H9 (cell line): ENCODE data around the gene CLIC3. TPM values are rescaled to one million over a fixed set of nuclear protein-coding genes. Genes with fewer than 3 reads are reported as not detected.

Source experiments
- DNase-seq: peaks from one replicate; pipeline ENCODE4 v3.0.0-alpha.2; 2017
- H2AFZ ChIP-seq: one replicate; pipeline ENCODE4 v1.6.1; 2013; ENCODE audit warnings: mild to moderate bottlenecking, low read length, control low read depth, moderate library complexity
- H2AK5ac ChIP-seq: 2 replicates; pipeline ENCODE4 v1.6.1; 2013; ENCODE audit warnings: low read length, control low read depth, mixed read lengths; ENCODE audit not compliant: insufficient read length
- H2BK120ac ChIP-seq: one replicate; pipeline ENCODE4 v1.6.1; 2013; ENCODE audit warnings: low read depth, mild to moderate bottlenecking, low read length, control low read depth, inconsistent platforms; ENCODE audit not compliant: poor library complexity, severe bottlenecking
- H2BK12ac ChIP-seq: 2 replicates; pipeline ENCODE4 v1.6.1; 2013; ENCODE audit warnings: low read length, control low read depth, mixed read lengths, low read depth; ENCODE audit not compliant: insufficient read length
- H2BK15ac ChIP-seq: 2 replicates; pipeline ENCODE4 v1.6.1; 2013; ENCODE audit warnings: low read depth, low read length, control low read depth
- H2BK20ac ChIP-seq: one replicate; pipeline ENCODE4 v1.6.1; 2013; ENCODE audit warnings: low read depth, mild to moderate bottlenecking, low read length, control low read depth, inconsistent platforms; ENCODE audit not compliant: poor library complexity, severe bottlenecking
- H2BK5ac ChIP-seq: 2 replicates; pipeline ENCODE4 v1.6.1; 2013; ENCODE audit warnings: low read length, control low read depth, mixed read lengths; ENCODE audit not compliant: insufficient read length
- H3K14ac ChIP-seq: 2 replicates; pipeline ENCODE4 v1.6.1; 2013; ENCODE audit warnings: low read length, control low read depth; ENCODE audit not compliant: insufficient read depth
- H3K18ac ChIP-seq: 2 replicates; pipeline ENCODE4 v1.6.1; 2013; ENCODE audit warnings: low read depth, mild to moderate bottlenecking, mixed read lengths, low read length, control low read depth; ENCODE audit not compliant: insufficient read length
- H3K23ac ChIP-seq: 2 replicates; pipeline ENCODE4 v1.6.1; 2013; ENCODE audit warnings: low read length, control low read depth, mixed read lengths, low read depth; ENCODE audit not compliant: insufficient read length
- H3K23me2 ChIP-seq: 2 replicates; pipeline ENCODE4 v1.6.1; 2013; ENCODE audit warnings: low read depth, mild to moderate bottlenecking, mixed read lengths, low read length, control low read depth; ENCODE audit not compliant: insufficient read length, poor library complexity, severe bottlenecking
- H3K27ac ChIP-seq: 2 replicates; pipeline ENCODE4 v1.5.1; 2013; ENCODE audit warnings: low read length, control low read depth, mixed read lengths, low read depth; ENCODE audit not compliant: insufficient read length
- H3K27me3 ChIP-seq: 2 replicates; pipeline ENCODE4 v1.6.1; 2013; ENCODE audit warnings: low read length, control low read depth, inconsistent platforms; ENCODE audit not compliant: insufficient read depth
- H3K4ac ChIP-seq: 2 replicates; pipeline ENCODE4 v1.6.1; 2013; ENCODE audit warnings: low read depth, mild to moderate bottlenecking, control low read depth, inconsistent platforms, low read length, moderate library complexity
- H3K4me1 ChIP-seq: 2 replicates; pipeline ENCODE4 v1.6.1; 2013; ENCODE audit warnings: low read length, control low read depth, inconsistent platforms; ENCODE audit not compliant: insufficient read depth
- H3K4me2 ChIP-seq: 2 replicates; pipeline ENCODE4 v1.6.1; 2013; ENCODE audit warnings: low read length, control low read depth, mixed read lengths; ENCODE audit not compliant: insufficient read length, insufficient read depth
- H3K56ac ChIP-seq: 2 replicates; pipeline ENCODE4 v1.6.1; 2013; ENCODE audit warnings: low read depth, mild to moderate bottlenecking, mixed read lengths, low read length, control low read depth; ENCODE audit not compliant: insufficient read length
- H3K79me1 ChIP-seq: 2 replicates; pipeline ENCODE4 v1.6.1; 2013; ENCODE audit warnings: low read depth, mild to moderate bottlenecking, moderate library complexity, low read length, control low read depth, inconsistent platforms; ENCODE audit not compliant: insufficient read depth, poor library complexity, severe bottlenecking
- H3K79me2 ChIP-seq: 2 replicates; pipeline ENCODE4 v1.6.1; 2013; ENCODE audit warnings: low read length, control low read depth, inconsistent platforms; ENCODE audit not compliant: insufficient read depth
- H3K9ac ChIP-seq: 2 replicates; pipeline ENCODE4 v1.6.1; 2013; ENCODE audit warnings: low read length, control low read depth, mixed read lengths; ENCODE audit not compliant: insufficient read length; ENCODE audit errors: extremely low read depth
- H3K9me3 ChIP-seq: one replicate; pipeline ENCODE4 v1.6.1; 2013; ENCODE audit warnings: low read depth, low read length, inconsistent platforms; ENCODE audit not compliant: control insufficient read depth
- H3T11ph ChIP-seq: one replicate; pipeline ENCODE4 v1.6.1; 2013; ENCODE audit warnings: mild to moderate bottlenecking, low read length, control low read depth, inconsistent platforms
- H4K20me1 ChIP-seq: one replicate; pipeline ENCODE4 v1.6.1; 2013; ENCODE audit not compliant: control insufficient read depth, insufficient read length, insufficient read depth
- H4K5ac ChIP-seq: 2 replicates; pipeline ENCODE4 v1.6.1; 2013; ENCODE audit warnings: low read depth, mild to moderate bottlenecking, mixed read lengths, low read length, control low read depth; ENCODE audit not compliant: insufficient read length
- H4K8ac ChIP-seq: replicated peaks from 2 replicates; pipeline ENCODE4 v1.6.1; 2013; ENCODE audit warnings: low read length, control low read depth, mixed read lengths, low read depth; ENCODE audit not compliant: insufficient read length
- H4K91ac ChIP-seq: 2 replicates; pipeline ENCODE4 v1.6.1; 2013; ENCODE audit warnings: low read depth, mild to moderate bottlenecking, moderate library complexity, mixed read lengths, low read length, control low read depth; ENCODE audit not compliant: insufficient read length
- H3K27ac Mint-ChIP-seq, 3 experiments: 2 replicates in 2 of 3; 3 replicates in 1 of 3; pipeline ENCODE4 v1.8.0; 2020 to 2021; ENCODE audit warnings: mixed read lengths in 3 of 3, mild to moderate bottlenecking in 1 of 3, moderate library complexity in 1 of 3
- H3K27me3 Mint-ChIP-seq: 2 replicates; pipeline ENCODE4 v1.8.0; 2021; ENCODE audit warnings: low read depth, mild to moderate bottlenecking, moderate library complexity, mixed read lengths
- H3K36me3 Mint-ChIP-seq, 3 experiments: 2 replicates in 2 of 3; 3 replicates in 1 of 3; pipeline ENCODE4 v1.8.0; 2020 to 2021; ENCODE audit warnings: low read depth in 3 of 3, mixed read lengths in 3 of 3; ENCODE audit not compliant: insufficient read depth in 1 of 3
- H3K4me1 Mint-ChIP-seq, 2 experiments: 2 replicates each; pipeline ENCODE4 v1.8.0; 2020; ENCODE audit warnings: mixed read lengths in 2 of 2
- H3K4me3 Mint-ChIP-seq, 2 experiments: 2 replicates in 1 of 2; 3 replicates in 1 of 2; pipeline ENCODE4 v1.8.0; 2020 to 2021; ENCODE audit warnings: mild to moderate bottlenecking in 2 of 2, mixed read lengths in 2 of 2, moderate library complexity in 1 of 2
- H3K9me3 Mint-ChIP-seq, 2 experiments: 2 replicates in 1 of 2; 3 replicates in 1 of 2; pipeline ENCODE4 v1.8.0; 2020; ENCODE audit warnings: mild to moderate bottlenecking in 2 of 2, mixed read lengths in 2 of 2, moderate library complexity in 1 of 2
- WGBS: extraction: QIAGEN DNeasy Blood & Tissue Kit; methylation state at CpG from one replicate; pipeline ENCODE4 v1.1.7; 2013; ENCODE audit warnings: missing lambda C conversion rate, low lambda C conversion rate, mixed read lengths; ENCODE audit not compliant: insufficient read length; ENCODE audit errors: extremely low coverage; 5-methylcytosine and 5-hydroxymethylcytosine counted together
- total RNA-seq: library from RNA; stranded (reverse); gene quantifications from 2 replicates; pipeline ENCODE4 v1.2.1, GENCODE V29; 2021
- TF ChIP-seq, protein P1 (sequence below): fragments of 200-600 bp; sonication (generic); conservative IDR thresholded peaks from 3 replicates; pipeline ENCODE4 v1.8.0; 2021; ENCODE audit warnings: antibody characterized with exemption, mild to moderate bottlenecking

The CLIC3 gene
- total RNA-seq, 1 experiment from 2014 or later: 0.31 TPM

DNA sequence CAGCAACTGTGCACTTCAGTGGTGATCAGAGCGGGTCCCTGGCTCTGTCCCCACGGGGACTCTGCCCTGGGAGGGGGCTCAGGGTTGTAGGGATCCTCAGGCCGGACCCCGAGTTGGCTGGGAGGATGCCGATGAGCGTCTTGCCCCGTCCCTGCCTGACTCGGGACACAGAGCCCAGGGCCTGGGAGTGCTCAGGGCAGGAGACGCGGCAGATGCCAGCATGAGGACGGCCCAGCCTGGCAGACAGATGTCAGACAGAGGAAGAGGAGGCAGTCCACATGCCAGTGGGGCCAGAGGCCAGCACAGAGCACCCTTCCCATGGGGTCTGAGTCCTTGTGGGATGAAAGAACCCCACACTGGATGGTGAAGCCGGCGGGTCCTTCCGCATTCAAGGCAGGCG, 33.0 kb downstream of the CLIC3 start:
- TF ChIP-seq, protein P1, sequence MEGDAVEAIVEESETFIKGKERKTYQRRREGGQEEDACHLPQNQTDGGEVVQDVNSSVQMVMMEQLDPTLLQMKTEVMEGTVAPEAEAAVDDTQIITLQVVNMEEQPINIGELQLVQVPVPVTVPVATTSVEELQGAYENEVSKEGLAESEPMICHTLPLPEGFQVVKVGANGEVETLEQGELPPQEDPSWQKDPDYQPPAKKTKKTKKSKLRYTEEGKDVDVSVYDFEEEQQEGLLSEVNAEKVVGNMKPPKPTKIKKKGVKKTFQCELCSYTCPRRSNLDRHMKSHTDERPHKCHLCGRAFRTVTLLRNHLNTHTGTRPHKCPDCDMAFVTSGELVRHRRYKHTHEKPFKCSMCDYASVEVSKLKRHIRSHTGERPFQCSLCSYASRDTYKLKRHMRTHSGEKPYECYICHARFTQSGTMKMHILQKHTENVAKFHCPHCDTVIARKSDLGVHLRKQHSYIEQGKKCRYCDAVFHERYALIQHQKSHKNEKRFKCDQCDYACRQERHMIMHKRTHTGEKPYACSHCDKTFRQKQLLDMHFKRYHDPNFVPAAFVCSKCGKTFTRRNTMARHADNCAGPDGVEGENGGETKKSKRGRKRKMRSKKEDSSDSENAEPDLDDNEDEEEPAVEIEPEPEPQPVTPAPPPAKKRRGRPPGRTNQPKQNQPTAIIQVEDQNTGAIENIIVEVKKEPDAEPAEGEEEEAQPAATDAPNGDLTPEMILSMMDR: no peak
- H3K79me1 ChIP-seq: no peaks in the 10 kb centered on the region
- no peak overlapping the region for H3K27ac Mint-ChIP-seq

More for the DNA sequence above, 33.0 kb downstream of the CLIC3 start:
- no CpG with 5 or more reads among the region's 15 CpGs for WGBS
- Mint-ChIP-seq H3K9me3 (no peaks in the 10 kb centered on the region), H3K4me3 (no peak overlapping the region), H3K4me1 (peaks cover 7 to 15% of the 10 kb centered on the region in 2 experiments), H3K27me3 (peaks cover 18% of the 10 kb centered on the region), H3K36me3 (no peaks in the 10 kb centered on the region)
- Histone ChIP-seq H3K9me3 (no peaks in the 10 kb centered on the region), H2BK12ac (no peak overlapping the region), H3K4me1 (peaks cover 2% of the 10 kb centered on the region; the same call in 1 of the 2 replicates), H3K27me3 (no peaks in the 10 kb centered on the region), H3K18ac (no peak overlapping the region), H3K79me2 (no peaks in the 10 kb centered on the region), H3K4me2 (no peak overlapping the region), H3K56ac (no peak overlapping the region), H4K20me1 (no peaks in the 10 kb centered on the region), H2AFZ (no peak overlapping the region), H2BK5ac (no peak overlapping the region), H3T11ph (no peak overlapping the region), H2BK20ac (no peak overlapping the region), H3K27ac (no peak overlapping the region), H3K9ac (no peak overlapping the region), H4K8ac (no peak overlapping the region), H4K5ac (no peak overlapping the region), H3K23me2 (no peaks in the 10 kb centered on the region), H2AK5ac (no peak overlapping the region), H3K23ac (no peak overlapping the region), H3K14ac (no peak overlapping the region), H2BK15ac (no peak overlapping the region), H2BK120ac (no peak overlapping the region), H4K91ac (no peak overlapping the region), H3K4ac (no peak overlapping the region)
- DNase-seq: no peak
